NT2/D1 (cell line): ENCODE results near the gene LILRB3.
"Not testable (repeated sequence)": the region's sequence is repeated elsewhere in the genome, so short reads cannot be mapped to it uniquely, and the experiment has no call there.

Experiments used
- DNase-seq: peaks from one replicate; pipeline ENCODE4 v3.0.0-alpha.2; 2011; ENCODE audit warnings: low read depth, low spot score
- H3K27me3 ChIP-seq: 2 replicates; pipeline ENCODE4 v1.6.0; 2011; ENCODE audit warnings: mild to moderate bottlenecking; ENCODE audit not compliant: insufficient read length, insufficient read depth
- H3K36me3 ChIP-seq: 2 replicates; pipeline ENCODE4 v1.6.1; 2011; ENCODE audit warnings: mild to moderate bottlenecking, low read length, mixed read lengths; ENCODE audit not compliant: insufficient read depth, insufficient read length
- H3K4me1 ChIP-seq: 2 replicates; pipeline ENCODE4 v1.5.1; 2011; ENCODE audit not compliant: insufficient read depth, insufficient read length
- H3K4me3 ChIP-seq: 2 replicates; pipeline ENCODE4 v1.5.1; 2011; ENCODE audit warnings: low read depth; ENCODE audit not compliant: insufficient read length
- H3K9ac ChIP-seq: 2 replicates; pipeline ENCODE4 v1.6.0; 2011; ENCODE audit warnings: low read depth; ENCODE audit not compliant: insufficient read length
- H3K9me3 ChIP-seq: 2 replicates; pipeline ENCODE4 v1.5.1; 2011; ENCODE audit warnings: mild to moderate bottlenecking, low read length; ENCODE audit not compliant: insufficient read depth
- SUZ12 ChIP-seq: IDR thresholded peaks from 2 replicates; pipeline ENCODE4 v1.6.1; 2011; ENCODE audit not compliant: insufficient read length, insufficient read depth; ENCODE audit errors: extremely low read depth
- YY1 ChIP-seq: IDR thresholded peaks from 2 replicates; pipeline ENCODE4 v1.6.1; 2011; ENCODE audit not compliant: insufficient read length, insufficient read depth
- ZNF274 ChIP-seq: IDR thresholded peaks from 2 replicates; pipeline ENCODE4 v1.6.1; 2011; ENCODE audit warnings: mild to moderate bottlenecking, low read depth, low read length

The LILRB3 gene

GRCh38 chr19:54179921-54180461, 42.8 kb downstream of the LILRB3 start:
- H3K4me1 ChIP-seq = peaks cover 9% of the 10 kb centered on the region
- H3K9ac ChIP-seq = no peak overlapping the region
- no peak for TF ChIP-seq YY1
- TF ChIP-seq SUZ12 = no peak
- no peak for TF ChIP-seq ZNF274
- no peaks in the 10 kb centered on the region for H3K9me3 ChIP-seq
- no peak overlapping the region for H3K4me3 ChIP-seq
- no peaks in the 10 kb centered on the region for H3K27me3 ChIP-seq
- no peak for DNase-seq
- H3K36me3 ChIP-seq = peaks cover 65% of the 10 kb centered on the region

GRCh38 chr19:54179262-54179852, 43.5 kb downstream of the LILRB3 start:
- no peak overlapping the region for H3K9ac ChIP-seq
- TF ChIP-seq YY1 = no peak
- TF ChIP-seq SUZ12 = no peak
- TF ChIP-seq ZNF274 = no peak
- no peaks in the 10 kb centered on the region for H3K27me3 ChIP-seq
- H3K4me3 ChIP-seq = no peak overlapping the region
- H3K9me3 ChIP-seq = no peaks in the 10 kb centered on the region
- no peak for DNase-seq
- H3K4me1 ChIP-seq = peaks cover 9% of the 10 kb centered on the region
- peaks cover 65% of the 10 kb centered on the region for H3K36me3 ChIP-seq

GRCh38 chr19:54178581-54179261, 44.1 kb downstream of the LILRB3 start:
- no peaks in the 10 kb centered on the region for H3K27me3 ChIP-seq
- H3K36me3 ChIP-seq = peaks cover 61% of the 10 kb centered on the region
- no peak for TF ChIP-seq YY1
- no peak for TF ChIP-seq ZNF274
- no peak for TF ChIP-seq SUZ12
- no peaks in the 10 kb centered on the region for H3K9me3 ChIP-seq
- H3K4me3 ChIP-seq = no peak overlapping the region
- peaks cover 9% of the 10 kb centered on the region for H3K4me1 ChIP-seq
- no peak for DNase-seq
- no peak overlapping the region for H3K9ac ChIP-seq

- no peaks in the 10 kb centered on the region for H3K27me3 ChIP-seq
- peaks cover 8% of the 10 kb centered on the region for H3K4me1 ChIP-seq
- no peaks in the 10 kb centered on the region for H3K9me3 ChIP-seq
- no peak overlapping the region for H3K4me3 ChIP-seq
- H3K9ac ChIP-seq = no peak overlapping the region
- H3K36me3 ChIP-seq = peaks cover 27% of the 10 kb centered on the region
- DNase-seq = no peak
- TF ChIP-seq ZNF274 (no peak), YY1 (no peak), SUZ12 (no peak)
Measured at GRCh38 chr19:54173951-54174834, 48.6 kb downstream of the LILRB3 start.

GRCh38 chr19:54173359-54173699, 49.5 kb downstream of the LILRB3 start:
- Histone ChIP-seq H3K36me3 (peaks cover 19% of the 10 kb centered on the region), H3K27me3 (no peaks in the 10 kb centered on the region), H3K9ac (no peak overlapping the region), H3K4me3 (no peak overlapping the region), H3K9me3 (no peaks in the 10 kb centered on the region), H3K4me1 (peaks cover 8% of the 10 kb centered on the region)
- TF ChIP-seq YY1 = no peak
- DNase-seq = no peak

GRCh38 chr19:54172471-54173358, 50.1 kb downstream of the LILRB3 start, which contains the start of gene TMC4:
TMC4 (minus strand) TSS chr19:54173160; CDS start chr19:54173117, 43 bp downstream.
- TF ChIP-seq SUZ12 (no peak), YY1 (no peak), ZNF274 (no peak)
- Histone ChIP-seq H3K36me3 (peaks cover 14% of the 10 kb centered on the region), H3K4me1 (peaks cover 11% of the 10 kb centered on the region), H3K4me3 (no peak within 1 kb of the TSS), H3K27me3 (no peaks in the 10 kb centered on the region), H3K9ac (no peak within 1 kb of the TSS), H3K9me3 (no peaks in the 10 kb centered on the region)
- no peak for DNase-seq

- H3K9ac ChIP-seq, H3K9me3 ChIP-seq, H3K27me3 ChIP-seq, H3K4me3 ChIP-seq, DNase-seq: not testable (repeated sequence)
- H3K36me3 ChIP-seq = peaks cover 14% of the 10 kb centered on the region
- H3K4me1 ChIP-seq = peaks cover 11% of the 10 kb centered on the region
Measured at GRCh38 chr19:54171736-54172431, 50.9 kb downstream of the LILRB3 start.
